Osteocyte (in vitro differentiated cells): ENCODE results near the gene NR1D1. TPM values are rescaled to one million over a fixed set of nuclear protein-coding genes. Genes with fewer than 3 reads are reported as not detected.

Experiments used
- DNase-seq: peaks from one replicate; pipeline ENCODE4 v3.0.0; 2021; ENCODE audit warnings: mixed read lengths; ENCODE audit not compliant: unreplicated experiment; ENCODE audit errors: extremely low spot score
- H3K27ac Mint-ChIP-seq: one replicate; pipeline ENCODE4 v1.8.0; 2021; ENCODE audit warnings: mild to moderate bottlenecking, mixed read lengths; ENCODE audit not compliant: unreplicated experiment
- H3K27me3 Mint-ChIP-seq: one replicate; pipeline ENCODE4 v1.8.0; 2021; ENCODE audit warnings: mixed read lengths; ENCODE audit not compliant: unreplicated experiment
- H3K36me3 Mint-ChIP-seq: one replicate; pipeline ENCODE4 v1.8.0; 2021; ENCODE audit warnings: mixed read lengths; ENCODE audit not compliant: unreplicated experiment
- H3K4me1 Mint-ChIP-seq: one replicate; pipeline ENCODE4 v1.8.0; 2021; ENCODE audit warnings: mixed read lengths; ENCODE audit not compliant: unreplicated experiment
- H3K4me3 Mint-ChIP-seq: one replicate; pipeline ENCODE4 v1.8.0; 2021; ENCODE audit warnings: mild to moderate bottlenecking, moderate library complexity, mixed read lengths; ENCODE audit not compliant: unreplicated experiment
- H3K9me3 Mint-ChIP-seq: one replicate; pipeline ENCODE4 v1.8.0; 2021; ENCODE audit warnings: mixed read lengths; ENCODE audit not compliant: unreplicated experiment
- total RNA-seq: library from RNA; stranded (reverse); gene quantifications from 2 replicates; pipeline ENCODE4 v1.2.1, GENCODE V29; 2021
- TF ChIP-seq, protein P1 (sequence below): fragments of 200-600 bp; sonication (generic); IDR thresholded peaks from 2 replicates; pipeline ENCODE4 v1.5.0; 2021; ENCODE audit warnings: antibody characterized with exemption, mild to moderate bottlenecking, moderate library complexity

NR1D1 gene
- total RNA-seq, 1 donor from 2014 or later: 6.9 TPM

DNA sequence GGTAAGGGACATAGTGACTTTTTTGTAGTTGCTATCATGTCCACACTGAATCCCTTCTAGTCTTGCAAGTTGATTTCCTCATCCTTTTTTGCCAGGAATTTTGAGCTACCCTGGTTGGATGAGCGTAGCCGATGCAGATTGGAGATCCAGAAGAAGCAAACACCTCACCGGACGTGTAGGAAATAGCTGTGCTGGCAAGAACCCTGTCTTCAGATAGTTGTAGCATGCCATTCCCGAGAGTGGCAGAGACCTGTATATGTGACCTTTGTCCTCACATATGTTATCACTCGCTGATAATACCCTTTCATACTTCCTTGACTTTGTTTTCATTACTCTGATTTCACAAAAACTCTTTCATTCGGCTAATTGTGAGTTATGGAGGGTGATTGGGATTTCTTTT is 33.8 kb upstream of the NR1D1 start:
- DNase-seq: no peak
- H3K27ac Mint-ChIP-seq: peak overlapping the region; percentile 2
- no peaks in the 10 kb centered on the region for H3K9me3 Mint-ChIP-seq
- TF ChIP-seq, protein P1, sequence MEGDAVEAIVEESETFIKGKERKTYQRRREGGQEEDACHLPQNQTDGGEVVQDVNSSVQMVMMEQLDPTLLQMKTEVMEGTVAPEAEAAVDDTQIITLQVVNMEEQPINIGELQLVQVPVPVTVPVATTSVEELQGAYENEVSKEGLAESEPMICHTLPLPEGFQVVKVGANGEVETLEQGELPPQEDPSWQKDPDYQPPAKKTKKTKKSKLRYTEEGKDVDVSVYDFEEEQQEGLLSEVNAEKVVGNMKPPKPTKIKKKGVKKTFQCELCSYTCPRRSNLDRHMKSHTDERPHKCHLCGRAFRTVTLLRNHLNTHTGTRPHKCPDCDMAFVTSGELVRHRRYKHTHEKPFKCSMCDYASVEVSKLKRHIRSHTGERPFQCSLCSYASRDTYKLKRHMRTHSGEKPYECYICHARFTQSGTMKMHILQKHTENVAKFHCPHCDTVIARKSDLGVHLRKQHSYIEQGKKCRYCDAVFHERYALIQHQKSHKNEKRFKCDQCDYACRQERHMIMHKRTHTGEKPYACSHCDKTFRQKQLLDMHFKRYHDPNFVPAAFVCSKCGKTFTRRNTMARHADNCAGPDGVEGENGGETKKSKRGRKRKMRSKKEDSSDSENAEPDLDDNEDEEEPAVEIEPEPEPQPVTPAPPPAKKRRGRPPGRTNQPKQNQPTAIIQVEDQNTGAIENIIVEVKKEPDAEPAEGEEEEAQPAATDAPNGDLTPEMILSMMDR: no peak
- peaks cover 65% of the 10 kb centered on the region for H3K36me3 Mint-ChIP-seq
- no peaks in the 10 kb centered on the region for H3K27me3 Mint-ChIP-seq
- H3K4me1 Mint-ChIP-seq: peaks cover 4% of the 10 kb centered on the region
- no peak overlapping the region for H3K4me3 Mint-ChIP-seq

DNA sequence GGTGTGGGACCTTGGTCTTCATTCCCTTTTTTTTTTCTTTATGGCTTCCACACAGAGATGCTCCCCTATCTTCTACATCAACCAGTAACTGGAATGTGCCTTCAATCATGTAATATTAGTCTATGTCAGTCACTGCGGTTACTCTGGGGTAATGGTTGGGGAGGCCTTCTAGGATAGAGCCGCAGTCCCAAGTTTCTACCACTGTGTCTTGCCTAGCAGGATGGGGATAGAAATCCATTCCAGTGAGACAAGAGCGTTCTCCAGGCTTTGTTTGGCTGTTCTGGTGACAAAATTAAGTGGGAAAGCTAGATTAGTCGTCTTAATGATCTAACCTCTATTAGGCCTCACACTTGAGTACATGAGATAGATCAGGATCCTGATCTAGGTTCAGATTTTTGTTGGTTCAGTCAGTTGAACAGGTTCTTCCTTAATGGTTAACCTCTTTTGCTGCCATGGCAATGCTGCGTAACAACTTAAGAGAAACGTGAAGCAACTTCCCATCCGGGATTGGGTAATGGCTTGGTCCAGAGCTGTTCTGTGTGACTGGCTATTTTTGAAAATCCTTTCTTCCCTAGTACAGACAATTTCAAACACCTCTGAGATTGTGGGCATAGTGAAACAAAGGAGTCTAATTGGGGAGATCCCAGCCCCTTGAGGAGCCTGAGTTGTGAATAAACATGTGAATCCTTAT is 30.1 kb upstream of the NR1D1 start:
- H3K4me1 Mint-ChIP-seq: peaks cover 8% of the 10 kb centered on the region
- TF ChIP-seq, protein P1: no peak
- H3K27me3 Mint-ChIP-seq: no peaks in the 10 kb centered on the region
- peaks cover 65% of the 10 kb centered on the region for H3K36me3 Mint-ChIP-seq
- no peak overlapping the region for H3K27ac Mint-ChIP-seq
- DNase-seq: no peak
- H3K4me3 Mint-ChIP-seq: no peak overlapping the region
- H3K9me3 Mint-ChIP-seq: no peaks in the 10 kb centered on the region

DNA sequence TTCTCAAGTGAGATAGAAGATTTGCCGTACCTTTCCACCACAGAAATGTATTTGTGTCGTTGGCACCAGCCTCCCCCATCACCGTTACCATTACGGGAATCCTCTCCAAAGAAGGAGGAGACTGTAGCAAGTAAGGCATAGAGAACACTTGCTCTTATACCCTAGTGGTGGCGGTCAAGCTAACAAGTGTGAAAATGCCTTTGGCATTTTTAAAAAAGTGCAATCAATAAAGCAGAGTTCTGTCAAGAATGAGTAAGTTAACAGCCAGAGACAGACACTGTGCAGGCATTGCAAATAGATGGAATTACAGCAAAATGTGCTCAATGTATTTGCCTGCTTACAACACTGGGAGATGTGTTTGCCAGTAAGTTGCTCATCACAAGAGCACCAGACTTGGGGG is 29.1 kb upstream of the NR1D1 start:
- Mint-ChIP-seq H3K4me1 (peaks cover 18% of the 10 kb centered on the region), H3K4me3 (no peak overlapping the region), H3K9me3 (no peaks in the 10 kb centered on the region), H3K36me3 (peaks cover 57% of the 10 kb centered on the region), H3K27me3 (no peaks in the 10 kb centered on the region), H3K27ac (no peak overlapping the region)
- DNase-seq: no peak
- TF ChIP-seq, protein P1: no peak

DNA sequence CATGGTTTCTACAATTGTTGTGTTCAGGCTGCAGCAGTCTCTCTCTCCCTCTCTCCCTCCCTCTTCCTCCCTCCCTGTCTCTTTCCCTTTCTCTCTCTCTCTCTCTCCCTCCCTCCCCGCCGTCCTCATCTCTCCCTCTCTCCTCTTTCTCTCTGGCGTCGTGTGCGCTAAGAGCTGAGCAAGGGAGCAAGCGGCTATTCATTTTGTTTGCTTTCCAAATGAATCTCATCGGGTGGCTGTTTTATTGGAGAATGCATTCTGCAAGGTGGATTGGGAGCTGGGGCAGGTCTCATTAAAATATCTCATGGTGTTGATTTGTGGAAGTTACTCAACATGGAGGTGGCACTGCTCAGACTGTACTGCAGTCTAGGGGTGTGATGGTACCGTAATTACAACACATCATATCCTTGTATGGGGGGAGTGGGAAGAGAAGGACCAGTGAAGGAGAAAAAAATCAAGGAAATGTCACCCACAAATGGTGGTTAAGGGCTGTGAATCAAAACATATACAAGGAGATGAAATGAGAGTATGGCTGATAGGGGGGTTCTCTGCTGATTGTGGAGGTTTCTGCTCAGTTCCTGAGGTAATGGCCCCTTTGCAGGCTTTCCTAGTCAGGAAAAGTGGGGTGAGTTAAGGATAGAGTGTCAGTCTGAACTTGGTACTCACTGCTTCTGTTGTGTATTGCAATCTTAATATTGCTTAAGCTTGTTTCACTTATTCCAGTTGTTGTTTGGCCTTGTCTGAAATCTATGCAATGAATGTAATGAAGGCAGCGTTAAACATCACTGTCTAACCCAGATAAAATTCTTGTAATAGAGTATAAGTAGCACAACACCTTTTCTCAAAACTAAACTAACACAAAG is 24.1 kb upstream of the NR1D1 start:
- Mint-ChIP-seq H3K27ac (peak overlapping the region; percentile 48), H3K9me3 (no peaks in the 10 kb centered on the region), H3K36me3 (peaks cover 20% of the 10 kb centered on the region), H3K4me1 (peaks cover 30% of the 10 kb centered on the region), H3K4me3 (peak overlapping the region; percentile 99), H3K27me3 (no peaks in the 10 kb centered on the region)
- TF ChIP-seq, protein P1: no peak
- no peak for DNase-seq

DNA sequence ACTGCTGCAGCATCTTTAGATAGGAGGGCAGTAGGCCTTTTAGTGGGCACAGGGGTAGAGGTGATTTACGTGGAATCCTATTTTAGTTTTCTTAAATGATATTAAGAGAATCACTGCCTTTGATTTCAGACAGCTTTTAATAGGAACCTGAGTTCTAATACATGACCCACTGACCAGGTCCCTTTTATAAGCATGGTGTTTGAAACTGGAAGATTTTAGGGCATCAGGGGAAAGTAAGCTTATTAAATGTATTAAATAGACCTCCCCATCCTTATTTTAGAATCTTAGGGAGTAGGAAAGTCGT is 23.4 kb upstream of the NR1D1 start:
- DNase-seq: no peak
- Mint-ChIP-seq H3K36me3 (peaks cover 13% of the 10 kb centered on the region), H3K9me3 (no peaks in the 10 kb centered on the region), H3K27ac (peak overlapping the region; percentile 93), H3K4me3 (peak overlapping the region; percentile 99), H3K4me1 (peaks cover 30% of the 10 kb centered on the region), H3K27me3 (no peaks in the 10 kb centered on the region)
- TF ChIP-seq, protein P1: no peak
